ENCODE measurements around the gene ERFE.

Gene ERFE

DNA sequence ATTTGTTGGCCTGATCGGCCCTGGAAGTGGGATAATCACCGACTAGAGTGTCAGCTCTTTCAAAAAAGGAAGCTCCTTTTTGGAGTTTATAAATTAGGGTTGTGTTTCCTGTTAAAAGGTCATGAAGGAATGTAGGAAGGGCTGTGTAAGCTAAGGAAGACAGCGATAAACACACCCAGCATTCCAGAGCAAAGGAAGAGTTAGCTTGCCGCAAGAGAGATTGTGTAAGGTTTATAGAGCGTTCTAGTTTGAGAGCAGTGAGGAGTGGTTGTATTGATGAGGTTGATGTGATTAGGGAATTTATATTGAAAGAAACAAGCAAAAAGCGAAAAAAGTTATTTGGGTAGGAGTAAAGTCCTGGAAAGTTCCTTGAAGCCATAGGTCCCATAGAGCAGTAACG, 48.2 kb downstream of the ERFE start:
- H3K9me3 ChIP-seq (ENCODE audit: control insufficient read depth in 5 of 5, low read length in 5 of 5), result no peaks in the 10 kb centered on the region
- H3K9ac ChIP-seq (ENCODE audit: low read length in 5 of 5), result no peak overlapping the region

GRCh38 chr2:238216651-238217184, 57.9 kb downstream of the ERFE start:
- no peak overlapping the region for H3K9ac ChIP-seq (ENCODE audit: low read length in 5 of 5)
- H3K4me3 ChIP-seq (ENCODE audit: low read depth in 1 of 5, low read length in 5 of 5), result no peak overlapping the region
- H3K9me3 ChIP-seq (ENCODE audit: control insufficient read depth in 5 of 5, low read length in 5 of 5), result no peaks in the 10 kb centered on the region
- no peaks in the 10 kb centered on the region for H3K36me3 ChIP-seq (ENCODE audit: control insufficient read depth in 5 of 5, insufficient read depth in 5 of 5, low read length in 5 of 5)
- H3K27me3 ChIP-seq (ENCODE audit: control insufficient read depth in 5 of 5, insufficient read depth in 4 of 5, low read length in 5 of 5), result peaks cover 0 to 7% (median 0%) of the 10 kb centered on the region in 5 donors
- H3K27ac ChIP-seq (ENCODE audit: low read depth, low read length), result no peak overlapping the region
- no peaks in the 10 kb centered on the region for H3K4me1 ChIP-seq (ENCODE audit: control insufficient read depth in 5 of 5, insufficient read depth in 5 of 5, low read length in 5 of 5)

More for the DNA sequence above, 48.2 kb downstream of the ERFE start:
- no peak overlapping the region for H3K27ac ChIP-seq (ENCODE audit: low read depth, low read length)
- H3K27me3 ChIP-seq (ENCODE audit: control insufficient read depth in 5 of 5, insufficient read depth in 4 of 5, low read length in 5 of 5), result no peaks in the 10 kb centered on the region
- no peaks in the 10 kb centered on the region for H3K36me3 ChIP-seq (ENCODE audit: control insufficient read depth in 5 of 5, insufficient read depth in 5 of 5, low read length in 5 of 5)
- H3K4me1 ChIP-seq (ENCODE audit: control insufficient read depth in 5 of 5, insufficient read depth in 5 of 5, low read length in 5 of 5), result peaks cover 0 to 15% (median 13%) of the 10 kb centered on the region in 5 donors
- H3K4me3 ChIP-seq (ENCODE audit: low read depth in 1 of 5, low read length in 5 of 5), result no peak overlapping the region
